HepG2 (cell line): ENCODE measurements around the gene RAN. TPM values are rescaled to one million over a fixed set of nuclear protein-coding genes. Genes with fewer than 3 reads are reported as not detected.
A peak's percentile ranks its signal among the peaks of the same experiment; 100 is the strongest.

Experiments used
- ATAC-seq: fragments of 200-7000 bp; cut with Tn5 transposase; 3 replicates; pipeline ENCODE4 v1.9.1; 2020; ENCODE audit warnings: mild to moderate bottlenecking, moderate library complexity
- BruUV-seq: library from RNA; stranded (reverse); fragments of 400-500 nt; replicated peaks from 2 replicates; lab custom pipeline; 2021; lab: Mats Ljungman, UMichigan
- CTCF ChIA-PET: fragments of 300-600 bp; formaldehyde crosslinking; extraction: SDS; loops from one replicate; lab custom pipeline; 2021; ENCODE audit warnings: low total read pairs, inconsistent platforms, low intra/inter-chr PET ratio; lab: Yijun Ruan, JAX
- POLR2A ChIA-PET: fragments of 350-600 bp; sonication (Branson Sonifier 250); formaldehyde crosslinking; loops from one replicate; lab custom pipeline; 2020; ENCODE audit warnings: antibody characterized with exemption, inconsistent platforms; lab: Yijun Ruan, JAX
- DNase-seq: peaks from one replicate; pipeline ENCODE4 v3.0.0-alpha.2; 2015; ENCODE audit warnings: low spot score
- FAIRE-seq: peaks from 3 replicates; lab custom pipeline; 2011; peaks lifted over from hg19 to GRCh38; lab: Jason Lieb, UNC
- H2AFZ ChIP-seq: one replicate; pipeline ENCODE4 v1.6.1; 2011; ENCODE audit warnings: low read length, inconsistent platforms
- H3K27ac ChIP-seq: fragments of 300-600 bp; 3 replicates; pipeline ENCODE4 v1.8.0; 2011; ENCODE audit warnings: mixed run types, mild to moderate bottlenecking, mixed read lengths, low read length, inconsistent platforms; ENCODE audit not compliant: insufficient read depth; ENCODE audit errors: extremely low read length
- H3K27me3 ChIP-seq, 2 experiments: fragments of 200-600 bp in 1 of 2; 2 replicates in 1 of 2; 3 replicates in 1 of 2; pipeline versions ENCODE4 v1.6.0 to v1.8.0; 2011; ENCODE audit warnings: low read length in 2 of 2, mild to moderate bottlenecking in 2 of 2, moderate library complexity in 2 of 2, inconsistent platforms in 1 of 2; ENCODE audit not compliant: insufficient read depth in 2 of 2, control insufficient read depth in 1 of 2
- H3K36me3 ChIP-seq, 2 experiments: fragments of 200-600 bp in 1 of 2; replicated peaks in 1 of 2; 2 replicates in 1 of 2; 3 replicates in 1 of 2; pipeline versions ENCODE4 v1.5.1 to v1.8.0; 2011; ENCODE audit warnings: low read length in 2 of 2, inconsistent platforms in 1 of 2; ENCODE audit not compliant: insufficient read depth in 2 of 2, control insufficient read depth in 1 of 2
- H3K4me1 ChIP-seq: 2 replicates; pipeline ENCODE4 v1.5.1; 2012; ENCODE audit warnings: low read length, inconsistent platforms; ENCODE audit not compliant: insufficient read depth
- H3K4me2 ChIP-seq: 2 replicates; pipeline ENCODE4 v1.6.0; 2011; ENCODE audit warnings: low read depth, low read length, inconsistent platforms
- H3K4me3 ChIP-seq, 3 experiments: fragments of 200-600 bp in 1 of 3; sonication (generic), shearing (Covaris generic) in 1 of 3; replicated peaks in 1 of 3; 2 replicates each; pipeline ENCODE4 v1.5.1; 2011 to 2016; ENCODE audit warnings: low read length in 3 of 3, inconsistent platforms in 2 of 3, low read depth in 2 of 3, mild to moderate bottlenecking in 2 of 3, control low read depth in 1 of 3, mixed read lengths in 1 of 3; ENCODE audit not compliant: insufficient read depth in 1 of 3
- H3K79me2 ChIP-seq: one replicate; pipeline ENCODE4 v1.6.1; 2011; ENCODE audit warnings: low read length, inconsistent platforms; ENCODE audit not compliant: insufficient read depth
- H3K9ac ChIP-seq: 2 replicates; pipeline ENCODE4 v1.6.0; 2011; ENCODE audit warnings: mild to moderate bottlenecking, low read depth, low read length, inconsistent platforms; ENCODE audit not compliant: insufficient read depth
- H3K9me3 ChIP-seq: 2 replicates; pipeline ENCODE4 v1.5.1; 2012; ENCODE audit warnings: mild to moderate bottlenecking, low read length
- H4K20me1 ChIP-seq: 2 replicates; pipeline ENCODE4 v1.6.0; 2011; ENCODE audit warnings: inconsistent platforms, mild to moderate bottlenecking, low read length, moderate library complexity; ENCODE audit not compliant: insufficient read depth
- ASH2L ChIP-seq: fragments of 300-600, 200-600 bp; sonication (generic); IDR thresholded peaks from 2 replicates; pipeline ENCODE4 v1.7.0; 2017; ENCODE audit warnings: low read depth, mild to moderate bottlenecking, moderate library complexity, mixed read lengths, low read length; ENCODE audit not compliant: insufficient read length
- EEA1 ChIP-seq: sonication (generic); formaldehyde crosslinking; IDR thresholded peaks from 2 replicates; pipeline ENCODE4 v1.5.1; 2020; ENCODE audit warnings: mild to moderate bottlenecking, missing genetic modification reagents, borderline replicate concordance
- FOXP1 ChIP-seq, 2 experiments: fragments of 450-650 bp in 1 of 2; IDR thresholded peaks; 2 replicates each; pipeline ENCODE4 v1.6.1; 2017 to 2018; ENCODE audit warnings: antibody characterized with exemption in 1 of 2
- HOXA9 ChIP-seq: sonication (generic); formaldehyde crosslinking; IDR thresholded peaks from 2 replicates; pipeline ENCODE4 v1.8.1; 2022; ENCODE audit warnings: missing genetic modification reagents, mild to moderate bottlenecking, moderate library complexity, borderline replicate concordance
- IRF2 ChIP-seq: IDR thresholded peaks from 2 replicates; pipeline ENCODE4 v1.6.1; 2018; ENCODE audit warnings: missing genetic modification reagents, missing compliant biosample characterization
- LCORL ChIP-seq, 2 experiments: fragments of 450-650 bp in 1 of 2; sonication (generic) in 1 of 2; formaldehyde crosslinking in 1 of 2; IDR thresholded peaks; 2 replicates each; pipeline versions ENCODE4 v1.5.0 to v1.6.1; 2017 to 2020; ENCODE audit warnings: antibody characterized with exemption in 1 of 2, missing genetic modification reagents in 1 of 2
- MEF2D ChIP-seq: sonication (generic); formaldehyde crosslinking; IDR thresholded peaks from 2 replicates; pipeline ENCODE4 v1.5.1; 2020; ENCODE audit warnings: mild to moderate bottlenecking, missing genetic modification reagents
- NR2F1 ChIP-seq, 2 experiments: fragments of 450-650 bp in 1 of 2; formaldehyde crosslinking in 1 of 2; IDR thresholded peaks; 2 replicates each; pipeline versions ENCODE4 v1.5.0 to v1.6.1; 2016 to 2020; ENCODE audit warnings: mild to moderate bottlenecking in 1 of 2, missing compliant biosample characterization in 1 of 2, missing genetic modification reagents in 1 of 2, moderate library complexity in 1 of 2
- PAXIP1 ChIP-seq: sonication (generic); formaldehyde crosslinking; conservative IDR thresholded peaks from 2 replicates; pipeline ENCODE4 v1.4.0; 2020; ENCODE audit warnings: mild to moderate bottlenecking, missing genetic modification reagents, moderate library complexity
- POGZ ChIP-seq: sonication (generic); formaldehyde crosslinking; IDR thresholded peaks from 2 replicates; pipeline ENCODE4 v1.4.0; 2020; ENCODE audit warnings: mild to moderate bottlenecking, missing genetic modification reagents
- SPEN ChIP-seq: sonication (generic); formaldehyde crosslinking; IDR thresholded peaks from 2 replicates; pipeline ENCODE4 v1.5.1; 2020; ENCODE audit warnings: low read depth, mild to moderate bottlenecking, missing genetic modification reagents
- SYNCRIP ChIP-seq: fragments of 200-400 bp; formaldehyde crosslinking; IDR thresholded peaks from 2 replicates; pipeline ENCODE4 v1.6.1; 2018; ENCODE audit warnings: mild to moderate bottlenecking, low read depth, low read length; ENCODE audit not compliant: insufficient read depth
- TBL1XR1 ChIP-seq: fragments of 150-350 bp; IDR thresholded peaks from 2 replicates; pipeline ENCODE4 v1.6.1; 2014; ENCODE audit warnings: borderline replicate concordance, low read length; ENCODE audit not compliant: partially characterized antibody
- TBX2 ChIP-seq: sonication (generic); formaldehyde crosslinking; IDR thresholded peaks from 2 replicates; pipeline ENCODE4 v1.5.0; 2020; ENCODE audit warnings: missing genetic modification reagents, mild to moderate bottlenecking, borderline replicate concordance
- TBX3 ChIP-seq: fragments of 450-650 bp; IDR thresholded peaks from 2 replicates; pipeline ENCODE4 v1.6.1; 2017; ENCODE audit warnings: antibody characterized with exemption, mild to moderate bottlenecking, inconsistent platforms, borderline replicate concordance
- TCF12 ChIP-seq, 2 experiments: fragments of 450-650 bp in 1 of 2; sonication (generic) in 1 of 2; formaldehyde crosslinking in 1 of 2; IDR thresholded peaks; 2 replicates each; pipeline versions ENCODE4 v1.6.1 to v1.8.0; 2017 to 2022; ENCODE audit warnings: antibody characterized with exemption in 1 of 2, mild to moderate bottlenecking in 1 of 2, missing genetic modification reagents in 1 of 2, moderate library complexity in 1 of 2
- ZNF275 ChIP-seq: sonication (generic); formaldehyde crosslinking; IDR thresholded peaks from 2 replicates; pipeline ENCODE4 v1.8.0; 2022; ENCODE audit warnings: missing genetic modification reagents, mild to moderate bottlenecking, inconsistent platforms, borderline replicate concordance
- ZNF441 ChIP-seq: sonication (generic); formaldehyde crosslinking; IDR thresholded peaks from 2 replicates; pipeline ENCODE4 v1.7.0; 2021; ENCODE audit warnings: missing genetic modification reagents, borderline replicate concordance
- WGBS: methylation state at CpG from one replicate; pipeline ENCODE4 v1.1.6; 2017; ENCODE audit warnings: low lambda C conversion rate; 5-methylcytosine and 5-hydroxymethylcytosine counted together
- in situ Hi-C: cut with HindIII; loops from 2 replicates; pipeline ENCODE4 v1.10.0; 2017; ENCODE audit warnings: low pct_unique_long_range_greater_than_20kb; ENCODE audit not compliant: extremely low pct_ligation_motif_present
- intact Hi-C: fragments of 100-400 bp; cut with micrococcal nuclease; formaldehyde crosslinking; loops from one replicate; pipeline ENCODE4 v1.10.0; 2022; ENCODE audit not compliant: unreplicated experiment
- polyA plus RNA-seq, 8 experiments: library from polyadenylated mRNA; depleted of rRNA in 3 of 8; stranded (reverse) in 7 of 8; unstranded in 1 of 8; fragments of >200 nt; fragmentation: Illumina TruSeq in 4 of 8; extraction: Trizol in 4 of 8; gene quantifications; 2 replicates each; pipeline versions ENCODE4 v1.2.1 to v1.2.3, GENCODE V29; 2011 to 2016; ENCODE audit warnings: low read depth in 4 of 8, missing spikeins in 1 of 8, mixed read lengths in 1 of 8; ENCODE audit not compliant: insufficient read depth in 1 of 8
- total RNA-seq, 5 experiments: library from RNA; depleted of rRNA; stranded (reverse); fragments of >200 nt; fragmentation: Illumina TruSeq; extraction: Trizol; gene quantifications; 2 replicates each; pipeline ENCODE4 v1.2.3, GENCODE V29; 2016; ENCODE audit warnings: low read depth in 1 of 5

The RAN gene
- total and polyA plus RNA-seq, 2 of the 13 experiments (the other 11 are each of a cell fraction or from before 2014, with no cell fraction given), result 1,335 to 1,630 TPM

DNA sequence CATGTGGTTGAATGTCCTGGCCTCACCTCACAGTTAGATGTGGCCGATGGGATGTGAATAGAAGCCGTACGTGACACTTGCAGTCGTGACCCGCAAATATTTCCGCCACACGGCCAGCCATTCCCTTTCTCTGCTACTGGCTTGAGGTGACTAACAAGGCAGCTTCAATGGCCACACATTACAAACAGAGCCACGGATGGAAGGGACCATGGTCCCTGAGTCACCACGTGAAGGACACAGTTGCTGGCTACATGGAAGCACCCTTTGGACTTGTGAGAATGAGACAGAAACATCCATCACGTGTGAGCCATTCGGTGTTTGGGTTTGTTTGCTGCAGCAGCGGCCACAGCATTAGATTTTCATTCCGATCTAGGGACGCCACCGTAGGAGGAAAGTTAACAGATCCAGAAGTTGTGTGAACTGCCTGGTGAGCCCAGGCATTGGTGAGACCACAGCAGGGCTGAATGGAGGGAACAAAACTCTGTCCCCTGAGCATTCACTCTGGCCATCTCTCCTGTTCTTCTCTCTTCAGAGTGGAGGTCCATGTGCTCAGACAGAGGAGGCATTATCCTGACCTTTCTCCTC, 48.3 kb downstream of the RAN start:
- intact Hi-C loops, result no loop called here
- peak overlapping the region; percentile 10 for H3K27ac ChIP-seq
- no peaks in the 10 kb centered on the region for H4K20me1 ChIP-seq
- 0 out of 5 replicates have a peak, but pooled peaks cover 1 to 10% of the 10 kb centered on the region in 2 experiments for H3K27me3 ChIP-seq
- BruUV-seq, result no TSS peak
- peaks cover 9% of the 10 kb centered on the region; the same call in 1 of the 2 replicates for H3K9me3 ChIP-seq
- H3K79me2 ChIP-seq, result no peaks in the 10 kb centered on the region
- in situ Hi-C loops, result loop anchor here (25.0 kb wide), 1 partner anchor 542 kb away; no protein-coding TSS in a partner anchor
- ChIA-PET POLR2A (interaction anchor here (1.2 to 1.7 kb wide), 2 partner anchors 34 to 52 kb away, joined by 3 to 4 read pairs; partner anchors contain the start of gene ADGRD1), CTCF (no interaction called here)
- H3K36me3 ChIP-seq, result no peaks in the 10 kb centered on the region
- ATAC-seq (peak; percentile 91), FAIRE-seq (peak; percentile 34), DNase-seq (peak; percentile 74)
- peaks cover 25% of the 10 kb centered on the region for H3K4me1 ChIP-seq
- H2AFZ ChIP-seq, result peak overlapping the region; percentile 24
- peak overlapping the region; percentile 4; the same call in 1 of the 2 replicates for H3K9ac ChIP-seq
- H3K4me2 ChIP-seq, result peak overlapping the region; percentile 30
- 30% methylated on average over 13 of the region's 15 CpGs for WGBS
- H3K4me3 ChIP-seq, result peak overlapping the region in 1 of 3 experiments; percentile 3; a peak in 1 of 6 replicates
- TF ChIP-seq SYNCRIP (no peak), TCF12 (IDR thresholded peaks at IDR 0.05) (no peak), TCF12 (CRISPR knock-in tag; IDR thresholded peaks at IDR 0.05) (no peak), SPEN (CRISPR knock-in tag) (peak; percentile 80), PAXIP1 (CRISPR knock-in tag) (peak; percentile 81), ZNF441 (CRISPR knock-in tag) (peak; percentile 89), NR2F1 (CRISPR knock-in tag; IDR thresholded peaks at IDR 0.05) (0 out of 4 replicates have a peak, but pooled peaks of 1 of the 2 experiments have one; percentile 47), HOXA9 (0 out of 2 replicates have a peak, but pooled peaks have one; percentile 42), MEF2D (CRISPR knock-in tag) (peak; percentile 83; the same call in 1 of the 2 replicates), ZNF275 (CRISPR knock-in tag) (0 out of 2 replicates have a peak, but pooled peaks have one; percentile 44), LCORL (IDR thresholded peaks at IDR 0.05) (no peak), LCORL (CRISPR knock-in tag; IDR thresholded peaks at IDR 0.05) (peak; percentile 78), TBX2 (CRISPR knock-in tag) (peak; percentile 64; the same call in 1 of the 2 replicates), EEA1 (0 out of 2 replicates have a peak, but pooled peaks have one; percentile 43), ASH2L (peak; percentile 48), POGZ (peak; percentile 78), FOXP1 (IDR thresholded peaks at IDR 0.05) (no peak), FOXP1 (CRISPR knock-in tag; IDR thresholded peaks at IDR 0.05) (peak; percentile 65), TBX3 (peak; percentile 56; the same call in 1 of the 2 replicates), TBL1XR1 (no peak), IRF2 (CRISPR knock-in tag) (peak; percentile 79)
